B cell (primary cell): ENCODE results near the gene NAP1L1. TPM values are rescaled to one million over a fixed set of nuclear protein-coding genes. Genes with fewer than 3 reads are reported as not detected.

ENCODE experiments used
- ATAC-seq: fragments of 200-7000 bp; cut with Tn5 transposase; one replicate; pipeline ENCODE4 v1.10.0; 2021; ENCODE audit warnings: low read depth, mild to moderate bottlenecking, moderate number of reproducible peaks, moderate library complexity
- CTCF ChIA-PET: fragments of 350-600 bp; sonication (Branson Sonifier 250); formaldehyde crosslinking; loops from one replicate; lab custom pipeline; 2021; ENCODE audit warnings: antibody characterized with exemption, inconsistent platforms; lab: Charles Lee
- POLR2A ChIA-PET: fragments of 350-600 bp; sonication (Branson Sonifier 250); formaldehyde crosslinking; loops from one replicate; lab custom pipeline; 2021; ENCODE audit warnings: antibody characterized with exemption; lab: Charles Lee
- DNase-seq: peaks from one replicate; pipeline ENCODE4 v3.0.0; 2013
- H2AFZ ChIP-seq: 2 replicates; pipeline ENCODE4 v1.6.1; 2012; ENCODE audit warnings: mild to moderate bottlenecking, low read depth, low read length; ENCODE audit not compliant: insufficient read depth, poor library complexity, severe bottlenecking
- H3K27ac ChIP-seq, 2 donors: 1 replicate in 1 of 2; 2 replicates in 1 of 2; pipeline ENCODE4 v1.5.1; 2012 to 2013; ENCODE audit warnings: low read length in 2 of 2, mild to moderate bottlenecking in 2 of 2, moderate library complexity in 1 of 2
- H3K27me3 ChIP-seq, 4 experiments: fragments of 200-600 bp in 1 of 4; sonication (generic) in 1 of 4; replicated peaks in 1 of 4; 1 replicate in 2 of 4; 2 replicates in 2 of 4; pipeline versions ENCODE4 v1.6.1 to v1.7.0; 2013 to 2016; ENCODE audit warnings: low read length in 3 of 4, mild to moderate bottlenecking in 2 of 4, mixed read lengths in 1 of 4, moderate library complexity in 1 of 4; ENCODE audit not compliant: insufficient read depth in 4 of 4, control insufficient read depth in 3 of 4; ENCODE audit errors: control extremely low read depth in 1 of 4
- H3K36me3 ChIP-seq, 2 experiments: replicated peaks in 1 of 2; 1 replicate in 1 of 2; 2 replicates in 1 of 2; pipeline versions ENCODE4 v1.6.1 to v1.7.1; 2013; ENCODE audit warnings: low read length in 1 of 2; ENCODE audit not compliant: insufficient read depth in 2 of 2, control insufficient read depth in 1 of 2; ENCODE audit errors: control extremely low read depth in 1 of 2, extremely low read depth in 1 of 2
- H3K4me1 ChIP-seq, 2 donors: fragments of 200-600 bp in 1 of 2; sonication (generic) in 1 of 2; 1 replicate in 1 of 2; 2 replicates in 1 of 2; pipeline versions ENCODE4 v1.5.1 to v1.6.1; 2013 to 2017; ENCODE audit warnings: low read length in 2 of 2; ENCODE audit not compliant: control insufficient read depth in 2 of 2, insufficient read depth in 2 of 2
- H3K4me2 ChIP-seq: replicated peaks from 2 replicates; pipeline ENCODE3; 2012; ENCODE audit warnings: mild to moderate bottlenecking, low read depth, low read length; ENCODE audit not compliant: poor library complexity, severe bottlenecking
- H3K4me3 ChIP-seq, 5 experiments: fragments of 200-600 bp in 1 of 5; sonication (generic) in 1 of 5; 1 replicate in 3 of 5; 2 replicates in 2 of 5; pipeline versions ENCODE4 v1.5.1 to v1.7.0; 2011 to 2016; ENCODE audit warnings: low read length in 4 of 5, mild to moderate bottlenecking in 4 of 5, low read depth in 2 of 5, control low read depth in 1 of 5, moderate library complexity in 1 of 5; ENCODE audit not compliant: insufficient read depth in 1 of 5; ENCODE audit errors: control extremely low read depth in 1 of 5, extremely low read depth in 1 of 5
- H3K79me2 ChIP-seq: fragments of 200-600 bp; sonication (generic); one replicate; pipeline ENCODE4 v1.6.0; 2016; ENCODE audit warnings: low read length; ENCODE audit not compliant: control insufficient read depth, insufficient read depth
- H3K9ac ChIP-seq: fragments of 200-600 bp; sonication (generic); 2 replicates; pipeline ENCODE4 v1.6.1; 2017; ENCODE audit warnings: mild to moderate bottlenecking, low read length, moderate library complexity
- H3K9me3 ChIP-seq, 3 donors: one replicate each; pipeline versions ENCODE4 v1.6.1 to v1.7.1; 2013; ENCODE audit warnings: low read length in 2 of 3; ENCODE audit not compliant: control insufficient read depth in 2 of 3, insufficient read depth in 1 of 3; ENCODE audit errors: control extremely low read depth in 1 of 3
- H4K20me1 ChIP-seq: 2 replicates; pipeline ENCODE4 v1.6.0; 2012; ENCODE audit warnings: mild to moderate bottlenecking, low read length; ENCODE audit not compliant: insufficient read depth, control insufficient read depth, poor library complexity, severe bottlenecking
- H3K27ac Mint-ChIP-seq: one replicate; pipeline ENCODE4 v1.8.0; 2021; ENCODE audit warnings: mixed read lengths
- H3K27me3 Mint-ChIP-seq: one replicate; pipeline ENCODE4 v1.8.0; 2021; ENCODE audit warnings: mixed read lengths
- H3K4me1 Mint-ChIP-seq: one replicate; pipeline ENCODE4 v1.8.0; 2021; ENCODE audit warnings: mixed read lengths
- H3K4me3 Mint-ChIP-seq: one replicate; pipeline ENCODE4 v1.8.0; 2021; ENCODE audit warnings: mixed read lengths
- H3K9me3 Mint-ChIP-seq: one replicate; pipeline ENCODE4 v1.8.0; 2022; ENCODE audit warnings: mixed read lengths; ENCODE audit not compliant: insufficient read depth
- CTCF ChIP-seq: fragments of 200-600 bp; IDR thresholded peaks from one replicate; pipeline ENCODE4 v1.8.0; 2022; ENCODE audit warnings: antibody characterized with exemption, mild to moderate bottlenecking
- EZH2 ChIP-seq: IDR thresholded peaks from 2 replicates; pipeline ENCODE4 v1.6.1; 2012; ENCODE audit warnings: borderline replicate concordance, low read depth, mild to moderate bottlenecking, moderate library complexity, low read length; ENCODE audit not compliant: insufficient read depth, poor library complexity, severe bottlenecking
- WGBS: methylation state at CpG from one replicate; pipeline ENCODE4 v1.1.5; 2013; ENCODE audit warnings: missing lambda C conversion rate; ENCODE audit not compliant: insufficient coverage; 5-methylcytosine and 5-hydroxymethylcytosine counted together
- intact Hi-C: fragments of 100-400 bp; cut with micrococcal nuclease; formaldehyde crosslinking; loops from one replicate; pipeline ENCODE4 v1.10.0; 2022
- polyA plus RNA-seq: library from polyadenylated mRNA; depleted of rRNA; stranded (reverse); fragments of >200 nt; gene quantifications from 2 replicates; pipeline ENCODE4 v1.2.3, GENCODE V29; 2012
- total RNA-seq, 2 donors: library from RNA; stranded (reverse); fragments of 120-200 nt in 1 of 2; gene quantifications; 1 replicate in 1 of 2; 2 replicates in 1 of 2; pipeline versions ENCODE4 v1.2.3 to v1.2.4, GENCODE V29; 2013 to 2022

The NAP1L1 gene
- total and polyA plus RNA-seq, 2 donors (not counting 1 experiment from before 2014, with no cell fraction given) = 165 to 766 TPM

DNA sequence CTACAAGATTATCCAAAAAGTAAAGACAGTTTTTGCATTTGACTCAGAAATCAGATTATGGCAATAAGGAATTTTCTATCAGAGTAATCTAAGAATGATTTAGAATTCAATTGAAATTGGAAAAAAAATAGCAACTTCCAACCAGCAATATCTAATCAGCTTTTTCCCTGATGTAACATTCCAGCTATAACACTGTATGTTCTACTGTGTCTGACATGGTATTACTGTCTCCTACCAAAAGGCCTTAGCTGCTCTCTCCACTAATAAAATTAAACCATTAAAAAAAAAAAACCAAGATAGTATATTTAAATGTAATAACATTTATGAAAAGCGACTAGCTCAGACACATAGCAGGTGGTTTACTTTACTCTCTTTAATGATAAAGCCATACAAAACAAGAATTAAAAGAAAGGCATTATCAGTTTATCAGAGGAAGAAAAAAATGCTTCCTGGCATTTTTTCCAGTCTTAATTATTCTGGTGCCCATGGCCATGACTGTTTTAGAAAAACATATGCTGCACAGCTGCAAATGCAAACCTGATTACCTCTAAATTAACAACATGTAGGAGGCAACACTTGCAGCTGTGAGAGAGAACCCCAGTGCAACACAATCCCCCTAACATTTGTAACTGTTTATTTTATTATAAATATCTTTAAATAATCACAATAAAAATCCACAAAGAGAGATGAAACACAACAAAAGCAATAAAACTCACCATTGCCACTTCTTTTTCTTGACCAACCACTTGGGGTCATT, 81.7 kb downstream of the NAP1L1 start:
- ATAC-seq = no peak

More for the DNA sequence above, 81.7 kb downstream of the NAP1L1 start:
- Histone ChIP-seq H3K9ac (no peak overlapping the region), H4K20me1 (no peaks in the 10 kb centered on the region), H3K4me1 (no peaks in the 10 kb centered on the region), H3K27ac (no peak overlapping the region), H2AFZ (no peak overlapping the region), H3K27me3 (peaks cover 0 to 3% (median 0%) of the 10 kb centered on the region in 4 experiments), H3K4me2 (no peak overlapping the region), H3K9me3 (peaks cover 0 to 5% (median 0%) of the 10 kb centered on the region in 3 donors), H3K4me3 (no peak overlapping the region), H3K79me2 (no peaks in the 10 kb centered on the region), H3K36me3 (no peaks in the 10 kb centered on the region)
- peaks cover 6% of the 10 kb centered on the region for H3K9me3 Mint-ChIP-seq
- no peak for DNase-seq
- intact Hi-C loops = no loop called here
- POLR2A ChIA-PET = no interaction called here
- H3K27ac Mint-ChIP-seq = no peak overlapping the region
- no peak overlapping the region for H3K4me3 Mint-ChIP-seq
- H3K27me3 Mint-ChIP-seq = peaks cover 20% of the 10 kb centered on the region
- TF ChIP-seq EZH2 (no peak), CTCF (no peak)
- CTCF ChIA-PET = interaction anchor here (0.7 to 1.2 kb wide), 2 partner anchors 9 to 28 kb away, joined by 4 read pairs; partner anchors contain the start of gene PHLDA1
- no peaks in the 10 kb centered on the region for H3K4me1 Mint-ChIP-seq
- no CpG with 5 or more reads among the region's 1 CpG for WGBS
